Posterior cingulate gyrus (tissue), 11 donors: ENCODE results near the gene ATP1B4.
"Not testable (repeated sequence)": the region's sequence is repeated elsewhere in the genome, so short reads cannot be mapped to it uniquely, and the experiment has no call there.

Source experiments
- DNase-seq, 10 donors: peaks; one replicate each; pipeline versions ENCODE4 v3.0.0 to v3.0.0-alpha.2; 2020 to 2021; ENCODE audit warnings: mixed read lengths in 3 of 10
- intact Hi-C: fragments of 100-400 bp; cut with DNase I; formaldehyde crosslinking; loops from one replicate; pipeline ENCODE4 v1.15.1; 2023

ATP1B4 gene

GRCh38 chrX:120361764-120362305 lies at the start of gene ATP1B4:
ATP1B4 (plus strand) TSS chrX:120362089; CDS start chrX:120362169, 80 bp downstream.
- intact Hi-C loops: loop anchor here (10.0 kb wide), 1 partner anchor 93 kb away; no protein-coding TSS in a partner anchor
- DNase-seq: no peak

GRCh38 chrX:120315776-120316175 lies 46.1 kb upstream of the ATP1B4 start:
- DNase-seq: no peak
- intact Hi-C loops: loop anchor here (10.0 kb wide), 1 partner anchor 139 kb away; no protein-coding TSS in a partner anchor

GRCh38 chrX:120316587-120317283 lies 45.2 kb upstream of the ATP1B4 start:
- intact Hi-C loops: loop anchor here (10.0 kb wide), 1 partner anchor 138 kb away; no protein-coding TSS in a partner anchor

GRCh38 chrX:120318411-120318810 lies 43.5 kb upstream of the ATP1B4 start:
- intact Hi-C loops: loop anchor here (10.0 kb wide), 1 partner anchor 136 kb away; no protein-coding TSS in a partner anchor
- no peak for DNase-seq

More at GRCh38 chrX:120316587-120317283, 45.2 kb upstream of the ATP1B4 start:
- no peak for DNase-seq

GRCh38 chrX:120321520-120322281 lies 40.2 kb upstream of the ATP1B4 start:
- intact Hi-C loops: no loop called here
- no peak for DNase-seq

DNA sequence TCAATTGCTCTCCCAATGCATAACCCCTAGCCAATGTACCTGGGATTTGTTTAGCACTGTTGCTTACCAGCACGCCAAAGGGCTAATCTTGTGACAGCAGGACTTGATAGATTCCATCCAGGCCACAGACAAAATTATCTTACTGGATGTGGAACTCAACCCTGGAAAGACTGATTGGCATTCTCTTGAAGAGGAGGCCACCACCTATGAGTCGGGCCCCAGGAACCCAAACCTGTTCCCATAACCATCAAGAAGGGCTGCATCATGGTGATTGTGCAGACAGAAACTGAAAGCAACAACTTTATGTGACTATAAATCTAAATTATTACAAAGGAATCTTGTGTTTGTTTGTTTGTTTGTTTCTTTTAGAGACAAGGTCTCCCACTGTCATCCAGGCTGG lies 30.8 kb upstream of the ATP1B4 start:
- intact Hi-C loops: no loop called here

GRCh38 chrX:120332394-120332793 lies 29.5 kb upstream of the ATP1B4 start:
- intact Hi-C loops: no loop called here
- no peak for DNase-seq

More for the DNA sequence above, 30.8 kb upstream of the ATP1B4 start:
- no peak for DNase-seq

DNA sequence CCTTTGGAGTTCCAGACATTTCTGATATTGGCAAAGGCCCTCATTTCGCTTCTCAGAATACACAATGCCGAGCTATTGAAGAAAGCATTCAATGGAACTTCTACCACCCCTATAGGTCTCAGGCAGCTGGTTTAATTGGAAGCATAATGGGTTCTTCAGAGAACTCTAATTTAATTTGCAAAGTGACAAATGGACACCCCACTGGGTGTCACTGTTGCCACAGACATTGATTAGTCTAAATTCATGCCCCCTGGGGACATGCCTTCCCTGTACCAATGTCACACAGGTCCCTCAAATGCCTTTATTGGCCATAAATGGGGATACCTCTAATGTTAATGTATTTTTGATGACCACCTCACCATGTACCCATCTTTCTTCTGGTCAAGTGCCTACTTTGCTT lies 27.7 kb upstream of the ATP1B4 start:
- DNase-seq: no peak
- intact Hi-C loops: no loop called here

GRCh38 chrX:120334603-120335002 lies 27.3 kb upstream of the ATP1B4 start:
- intact Hi-C loops: no loop called here

DNA sequence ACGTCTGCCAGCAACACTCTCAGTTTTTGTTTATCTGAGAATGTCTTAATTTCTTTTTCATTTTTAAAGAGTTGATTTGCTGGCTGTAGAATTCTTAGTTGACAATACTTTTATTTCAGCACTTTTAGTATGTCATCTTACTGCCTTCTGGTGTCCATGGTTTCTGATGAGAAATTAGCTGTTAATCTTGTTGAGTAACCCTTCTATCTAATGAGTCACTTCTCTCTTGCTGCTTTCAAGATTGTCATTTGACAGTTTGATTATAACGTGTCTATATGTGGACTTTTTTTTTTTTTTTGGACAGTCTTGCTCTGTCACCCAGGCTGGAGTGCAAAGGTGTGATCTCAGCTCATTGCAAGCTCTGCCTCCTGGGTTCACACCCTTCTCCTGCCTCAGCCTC lies 26.6 kb upstream of the ATP1B4 start:
- DNase-seq: no peak
- intact Hi-C loops: no loop called here

More at GRCh38 chrX:120334603-120335002, 27.3 kb upstream of the ATP1B4 start:
- no peak for DNase-seq

DNA sequence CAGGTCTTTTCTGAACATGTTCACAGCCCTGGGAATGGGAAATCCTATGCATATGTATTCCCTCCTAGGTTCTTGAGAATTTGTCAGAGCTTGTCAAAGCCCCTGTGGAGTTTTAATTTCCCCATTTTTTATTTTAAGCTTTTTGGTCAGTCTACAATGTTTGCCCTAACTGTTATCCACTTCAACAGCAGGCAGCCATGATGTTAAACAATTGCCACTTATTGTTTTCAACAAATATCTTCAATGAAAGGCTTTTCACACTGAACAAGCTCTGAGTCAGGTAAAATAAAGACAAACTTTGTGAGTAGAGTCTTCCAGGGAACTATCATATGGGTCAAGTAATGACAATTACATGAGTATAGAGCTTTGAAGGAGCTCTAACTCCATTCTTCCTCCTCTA lies 25.0 kb upstream of the ATP1B4 start:
- intact Hi-C loops: no loop called here
- no peak for DNase-seq

DNA sequence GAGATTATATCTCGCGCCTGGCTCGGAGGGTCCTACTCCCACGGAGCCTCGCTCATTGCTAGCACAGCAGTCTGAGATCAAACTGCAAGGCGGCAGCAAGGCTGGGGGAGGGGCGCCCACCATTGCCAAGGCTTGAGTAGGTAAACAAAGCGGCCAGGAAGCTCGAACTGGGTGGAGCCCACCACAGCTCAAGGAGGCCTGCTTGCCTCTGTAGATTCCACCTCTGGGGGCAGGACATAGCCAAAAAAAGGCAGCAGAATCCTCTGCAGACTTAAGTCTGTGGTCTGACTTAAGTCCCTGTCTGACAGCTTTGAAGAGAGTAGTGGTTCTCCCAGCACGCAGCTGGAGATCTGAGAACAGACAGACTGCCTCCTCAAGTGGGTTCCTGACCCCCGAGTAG lies 17.3 kb upstream of the ATP1B4 start:
- intact Hi-C loops, DNase-seq: not testable (repeated sequence)

DNA sequence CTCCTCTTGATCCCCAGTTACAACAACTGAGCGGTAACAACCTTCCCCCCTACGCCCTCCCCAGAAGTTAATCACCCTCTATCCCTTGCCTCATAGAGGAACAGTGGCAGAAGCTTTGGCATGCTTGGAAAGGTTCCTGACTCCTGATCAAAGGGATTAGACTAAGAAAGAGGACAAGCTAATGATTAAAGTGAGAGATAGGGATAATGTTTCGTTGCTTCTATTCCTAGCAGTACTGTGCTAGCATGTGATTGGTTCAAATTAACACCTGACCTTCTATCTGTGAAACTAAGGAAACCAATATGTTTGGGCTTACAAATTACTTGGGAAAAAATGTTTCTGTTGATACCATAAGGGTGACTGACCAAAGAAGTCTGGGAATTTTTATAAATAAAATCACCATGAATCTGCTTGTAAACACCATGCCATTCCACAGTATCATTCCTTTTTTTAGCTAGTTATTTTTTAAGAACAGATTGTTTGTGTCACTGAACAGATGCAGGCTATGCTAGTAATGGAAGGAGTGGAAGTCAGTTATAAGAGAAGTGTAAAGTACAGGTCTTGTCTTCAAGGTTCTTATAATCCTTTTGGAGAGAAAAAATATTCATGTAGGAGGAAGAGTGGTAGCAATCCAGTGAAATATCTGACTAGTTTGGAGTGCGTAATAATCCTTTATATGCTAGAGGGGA lies 11.3 kb upstream of the ATP1B4 start:
- intact Hi-C loops: no loop called here
- DNase-seq: no peak

GRCh38 chrX:120356084-120356483 lies 5.8 kb upstream of the ATP1B4 start:
- intact Hi-C loops: no loop called here
- no peak for DNase-seq

GRCh38 chrX:120357186-120357585 lies 4.7 kb upstream of the ATP1B4 start:
- intact Hi-C loops: no loop called here

GRCh38 chrX:120358737-120359456 lies 3.0 kb upstream of the ATP1B4 start:
- intact Hi-C loops: no loop called here

More at GRCh38 chrX:120357186-120357585, 4.7 kb upstream of the ATP1B4 start:
- DNase-seq: no peak

DNA sequence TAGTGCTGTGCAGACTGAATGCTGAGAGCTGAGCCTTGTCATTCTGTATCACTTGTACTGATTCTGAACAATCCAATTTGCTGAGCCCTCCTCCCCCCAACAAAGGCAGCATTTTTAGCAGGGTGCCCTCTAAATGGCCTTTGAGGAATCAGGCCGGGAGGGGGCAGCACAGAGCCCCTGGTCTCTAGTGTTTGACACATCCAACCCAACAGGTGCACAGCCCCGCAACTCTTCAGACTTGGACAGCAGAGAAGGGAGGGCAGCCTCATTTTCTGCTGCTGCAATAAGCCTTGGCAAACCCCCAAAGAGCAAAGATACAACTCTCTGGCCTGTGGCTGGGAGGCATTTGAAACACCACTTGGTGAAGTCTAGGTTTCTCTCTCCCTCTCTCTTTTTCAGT lies 3.4 kb downstream of the ATP1B4 start:
- DNase-seq: peak in 8 of 10 donors; percentile 17 to 85 (median 63)
- intact Hi-C loops: loop anchor here (10.0 kb wide), 1 partner anchor 89 kb away; no protein-coding TSS in a partner anchor

More at GRCh38 chrX:120358737-120359456, 3.0 kb upstream of the ATP1B4 start:
- DNase-seq: peak in 1 of 10 donors; percentile 12

- intact Hi-C loops: loop anchor here (10.0 kb wide), 1 partner anchor 89 kb away; no protein-coding TSS in a partner anchor
- no peak for DNase-seq
These were observed 4.1 kb downstream of the ATP1B4 start for GRCh38 chrX:120365968-120366367.

DNA sequence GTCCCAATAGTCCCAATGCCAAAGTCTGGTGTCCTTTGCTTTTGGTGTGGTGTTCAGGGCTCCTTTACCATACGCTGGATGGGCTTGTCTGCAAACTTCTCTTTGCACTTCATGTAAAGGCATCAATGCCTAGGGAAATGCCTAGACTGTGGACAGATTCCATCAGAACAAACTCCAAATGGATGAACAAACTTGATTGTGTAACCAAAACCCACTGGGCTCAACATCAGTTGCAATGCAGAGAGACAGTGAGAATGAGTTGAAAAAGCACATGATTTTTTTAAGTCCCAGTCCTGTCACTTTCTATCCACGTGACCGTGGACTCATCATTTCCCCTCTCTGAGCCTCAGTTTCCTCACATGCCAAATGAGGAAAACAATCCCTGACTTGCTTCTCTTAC lies 4.9 kb downstream of the ATP1B4 start:
- intact Hi-C loops: loop anchor here (10.0 kb wide), 1 partner anchor 88 kb away; no protein-coding TSS in a partner anchor
- DNase-seq: no peak
